ENCODE data around the gene ITIH5. TPM values are rescaled to one million over a fixed set of nuclear protein-coding genes. Genes with fewer than 3 reads are reported as not detected.

Gene ITIH5
- total and polyA plus RNA-seq, 2 of the 13 experiments (the other 11 are each of a cell fraction or from before 2014, with no cell fraction given) = 4.7 to 8.9 TPM

- TF ChIP-seq ZNF318 (CRISPR knock-in tag; IDR thresholded peaks at IDR 0.05) (no peak), ZFY (CRISPR knock-in tag; IDR thresholded peaks at IDR 0.05) (0 out of 2 replicates have a peak, but pooled peaks have one; percentile 8), ATF3 (CRISPR knock-in tag; IDR thresholded peaks at IDR 0.05) (no peak), HMGXB4 (CRISPR knock-in tag; IDR thresholded peaks at IDR 0.05; ENCODE audit: borderline replicate concordance in 1 of 2, low read depth in 1 of 2) (peak in 1 of 2 experiments; percentile 53; a peak in 1 of 4 replicates), ATF7 (IDR thresholded peaks at IDR 0.05) (peak; percentile 85), ATF7 (CRISPR knock-in tag; IDR thresholded peaks at IDR 0.05) (no peak), HNRNPL (IDR thresholded peaks at IDR 0.05; ENCODE audit: low read depth, low read length) (no peak), SMC3 (IDR thresholded peaks at IDR 0.05; ENCODE audit: low read length) (peak; percentile 80), STAG1 (CRISPR knock-in tag; IDR thresholded peaks at IDR 0.05) (peak; percentile 94), NONO (IDR thresholded peaks at IDR 0.05) (no peak), NONO (CRISPR knock-in tag; conservative IDR thresholded peaks at IDR 0.05) (0 out of 2 replicates have a peak, but pooled peaks have one; percentile 27), CEBPB (IDR thresholded peaks at IDR 0.05; ENCODE audit: borderline replicate concordance, low read depth, low read length) (peak; percentile 50; the same call in 1 of the 2 replicates), FOXK2 (IDR thresholded peaks at IDR 0.05) (no peak), ZNF563 (CRISPR knock-in tag; IDR thresholded peaks at IDR 0.05) (no peak), KDM3A (CRISPR knock-in tag; IDR thresholded peaks at IDR 0.05; ENCODE audit: low read depth) (peak; percentile 42; the same call in 1 of the 2 replicates), HNRNPUL1 (IDR thresholded peaks at IDR 0.05; ENCODE audit: low read depth, low read length) (no peak), MAFK (conservative IDR thresholded peaks at IDR 0.05 in 1 of 2, IDR thresholded peaks at IDR 0.05 in 1 of 2; ENCODE audit: low read length in 2 of 2) (peak; percentile 91), CTCF (CRISPR knock-in tag; IDR thresholded peaks at IDR 0.05) (peak; percentile 87)
These were observed 141.3 kb downstream of the ITIH5 start (continued) for GRCh38 chr10:7525314-7526016.
